SIG-M5 treated with dmso at 0.1 percent for 504 hours (cell line): ENCODE data around the gene RNF39.
A peak's percentile ranks its signal among the peaks of the same experiment; 100 is the strongest.

Experiments
- DNase-seq: peaks from one replicate; lab custom pipeline; 2025; ENCODE audit not compliant: unreplicated experiment; lab: John Stamatoyannopoulos, UW

RNF39 gene

GRCh38 chr6:30020626-30021025 lies 54.9 kb downstream of the RNF39 start:
- DNase-seq: peak; percentile 11
